Measurements from ENCODE around the gene PERM1. TPM values are rescaled to one million over a fixed set of nuclear protein-coding genes. Genes with fewer than 3 reads are reported as not detected.

PERM1 gene
- total RNA-seq, 2 experiments from 2014 or later = not detected

DNA sequence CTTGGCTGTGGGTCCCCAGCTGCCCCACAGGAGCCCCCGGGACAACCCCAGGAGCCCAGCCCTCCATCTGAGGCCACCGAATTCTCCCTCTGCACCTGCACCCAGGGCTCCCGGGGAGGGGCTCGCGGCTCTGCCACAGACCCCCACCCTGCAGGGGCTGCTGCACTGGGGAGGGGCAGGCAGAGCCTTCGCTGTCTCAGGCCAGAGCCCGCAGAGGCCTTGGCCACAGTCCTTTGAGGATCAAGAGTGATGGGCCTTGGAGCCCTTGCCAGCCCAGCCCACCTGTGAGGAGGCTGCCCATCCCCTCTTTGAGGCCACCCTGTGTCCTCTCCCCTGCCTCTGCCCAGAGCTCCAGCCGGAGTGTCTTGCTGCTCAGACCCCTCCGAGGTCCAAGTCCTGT, 6.5 kb downstream of the PERM1 start:
- no peaks in the 10 kb centered on the region for H3K9me3 Mint-ChIP-seq (ENCODE audit: low read depth)

DNA sequence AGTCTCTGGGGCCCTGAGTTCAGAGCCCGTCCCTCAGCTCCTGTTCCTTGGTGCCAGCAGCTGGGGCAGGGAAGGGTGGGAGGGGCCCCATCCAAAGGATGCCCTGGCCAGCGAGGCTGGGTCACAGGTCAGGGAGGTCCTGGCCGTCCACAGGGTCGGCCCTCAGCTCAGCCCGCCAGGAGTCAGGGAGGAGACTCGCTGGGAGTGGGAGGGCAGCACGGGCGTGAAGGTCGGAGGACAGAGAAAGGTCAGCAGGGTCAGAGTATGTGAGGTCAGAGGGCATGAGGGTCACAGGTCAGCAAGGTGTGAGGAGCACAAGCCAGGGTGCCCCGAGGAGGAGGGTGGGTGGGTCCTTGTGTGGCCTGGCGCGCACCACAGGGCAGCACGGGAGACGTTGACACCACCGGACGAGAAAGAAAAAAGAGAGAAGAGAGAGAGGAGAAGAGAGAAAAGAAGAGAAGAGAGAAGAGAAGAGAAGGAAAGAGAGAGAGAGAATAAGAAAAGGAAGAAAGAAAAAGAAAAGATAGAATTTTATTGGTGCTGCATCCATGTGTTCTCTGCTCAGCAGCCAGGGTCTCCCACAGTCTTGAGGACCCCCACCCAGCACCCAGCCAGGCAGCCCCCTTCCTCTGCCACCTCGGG, 7.1 kb downstream of the PERM1 start:
- Mint-ChIP-seq H3K27me3 (peaks cover 8% of the 10 kb centered on the region), H3K4me1 (peaks cover 6% of the 10 kb centered on the region), H3K36me3 (ENCODE audit: low read depth) (no peaks in the 10 kb centered on the region), H3K9me3 (ENCODE audit: low read depth) (no peaks in the 10 kb centered on the region), H3K27ac (no peak overlapping the region), H3K4me3 (no peak overlapping the region)
- CTCF ChIA-PET = interaction anchor here (1.4 to 1.9 kb wide), 4 partner anchors 28 to 116 kb away, joined by 3 to 10 read pairs (median 5); no protein-coding TSS in a partner anchor
- DNase-seq = no peak
- POLR2A ChIA-PET = no interaction called here
- ATAC-seq = no peak
- intact Hi-C loops (cut with DNase I, micrococcal nuclease) = no loop called here

More for the DNA sequence above, 6.5 kb downstream of the PERM1 start:
- peaks cover 8% of the 10 kb centered on the region for H3K27me3 Mint-ChIP-seq
- no peak overlapping the region for H3K4me3 Mint-ChIP-seq
- intact Hi-C loops (cut with DNase I, micrococcal nuclease) = no loop called here
- POLR2A ChIA-PET = no interaction called here
- peaks cover 6% of the 10 kb centered on the region for H3K4me1 Mint-ChIP-seq
- CTCF ChIA-PET = interaction anchor here (1.3 to 1.9 kb wide), 5 partner anchors 10 to 117 kb away, joined by 3 to 10 read pairs (median 6); no protein-coding TSS in a partner anchor
- ATAC-seq (no peak), DNase-seq (no peak)
- no peaks in the 10 kb centered on the region for H3K36me3 Mint-ChIP-seq (ENCODE audit: low read depth)
- H3K27ac Mint-ChIP-seq = no peak overlapping the region

- H3K27ac Mint-ChIP-seq = no peak overlapping the region
- H3K4me1 Mint-ChIP-seq = peaks cover 6% of the 10 kb centered on the region
- H3K4me3 Mint-ChIP-seq = no peak overlapping the region
- intact Hi-C loops (cut with DNase I, micrococcal nuclease) = no loop called here
- ChIA-PET POLR2A (no interaction called here), CTCF (no interaction called here)
- peaks cover 13% of the 10 kb centered on the region for H3K27me3 Mint-ChIP-seq
- H3K9me3 Mint-ChIP-seq (ENCODE audit: low read depth) = no peaks in the 10 kb centered on the region
- ATAC-seq = no peak
- H3K36me3 Mint-ChIP-seq (ENCODE audit: low read depth) = no peaks in the 10 kb centered on the region
- DNase-seq = no peak
These were observed 7.6 kb downstream of the PERM1 start for GRCh38 chr1:974293-974640.

- peaks cover 6% of the 10 kb centered on the region for H3K4me1 Mint-ChIP-seq
- ChIA-PET CTCF (no interaction called here), POLR2A (no interaction called here)
- no peaks in the 10 kb centered on the region for H3K9me3 Mint-ChIP-seq (ENCODE audit: low read depth)
- no peak overlapping the region for H3K4me3 Mint-ChIP-seq
- H3K27me3 Mint-ChIP-seq = peaks cover 16% of the 10 kb centered on the region
- intact Hi-C loops (cut with DNase I, micrococcal nuclease) = no loop called here
- ATAC-seq (no peak), DNase-seq (no peak)
- no peak overlapping the region for H3K27ac Mint-ChIP-seq
- H3K36me3 Mint-ChIP-seq (ENCODE audit: low read depth) = no peaks in the 10 kb centered on the region
These were observed 8.2 kb downstream of the PERM1 start for GRCh38 chr1:973459-974292.

GRCh38 chr1:972726-973458, 9.0 kb downstream of the PERM1 start:
- intact Hi-C loops (cut with DNase I, micrococcal nuclease) = no loop called here
- Mint-ChIP-seq H3K4me1 (peaks cover 3% of the 10 kb centered on the region), H3K9me3 (ENCODE audit: low read depth) (no peaks in the 10 kb centered on the region), H3K27ac (no peak overlapping the region), H3K27me3 (peaks cover 17% of the 10 kb centered on the region), H3K36me3 (ENCODE audit: low read depth) (no peaks in the 10 kb centered on the region), H3K4me3 (no peak overlapping the region)
- ATAC-seq (no peak), DNase-seq (no peak)
- ChIA-PET POLR2A (no interaction called here), CTCF (no interaction called here)

GRCh38 chr1:971751-972506, 10.0 kb downstream of the PERM1 start:
- Mint-ChIP-seq H3K36me3 (ENCODE audit: low read depth) (no peaks in the 10 kb centered on the region), H3K4me3 (no peak overlapping the region), H3K9me3 (ENCODE audit: low read depth) (no peaks in the 10 kb centered on the region), H3K4me1 (peaks cover 3% of the 10 kb centered on the region), H3K27me3 (peaks cover 17% of the 10 kb centered on the region), H3K27ac (no peak overlapping the region)
- ChIA-PET CTCF (no interaction called here), POLR2A (no interaction called here)
- DNase-seq (no peak), ATAC-seq (no peak)
- intact Hi-C loops (cut with DNase I, micrococcal nuclease) = no loop called here

DNA sequence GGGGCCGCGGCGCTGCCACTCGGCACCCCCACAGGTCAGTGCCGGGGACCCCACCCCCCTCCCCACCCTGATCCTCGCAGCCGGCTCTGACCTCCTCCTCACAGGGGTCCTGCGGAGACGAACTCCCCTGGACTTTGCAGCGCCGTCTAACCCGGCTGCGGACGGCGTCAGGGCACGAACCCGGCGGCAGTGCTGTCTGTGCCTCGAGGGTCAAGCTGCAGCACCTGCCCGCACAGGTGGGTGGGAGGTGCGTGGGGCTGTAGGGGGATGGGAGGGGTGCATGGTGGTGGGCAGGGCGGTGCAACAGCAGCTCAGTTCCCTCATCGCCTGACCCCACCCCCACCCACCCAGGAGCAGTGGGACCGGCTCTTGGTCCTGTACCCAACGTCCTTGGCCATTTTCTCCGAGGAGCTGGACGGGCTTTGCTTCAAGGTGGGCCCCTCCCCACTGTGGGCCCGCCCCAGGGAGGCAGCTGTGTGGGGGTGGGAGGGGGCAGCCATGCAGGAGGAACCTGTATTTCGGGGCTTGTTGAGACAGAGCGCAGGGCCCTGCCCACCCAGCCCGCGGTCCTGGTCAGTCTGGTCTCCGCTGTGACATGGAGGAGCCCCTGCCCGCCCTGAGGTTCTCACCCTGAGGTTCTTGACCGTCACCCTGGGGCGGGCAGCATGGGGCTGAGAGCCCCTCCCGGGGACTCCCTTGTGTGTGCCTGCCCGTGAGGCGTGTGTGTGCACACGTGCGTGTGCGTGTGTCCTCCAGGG, 10.7 kb downstream of the PERM1 start:
- POLR2A ChIA-PET = no interaction called here
- intact Hi-C loops (cut with DNase I, micrococcal nuclease) = no loop called here
- Mint-ChIP-seq H3K4me1 (peaks cover 3% of the 10 kb centered on the region), H3K4me3 (no peak overlapping the region), H3K36me3 (ENCODE audit: low read depth) (no peaks in the 10 kb centered on the region), H3K27ac (no peak overlapping the region), H3K27me3 (peaks cover 17% of the 10 kb centered on the region), H3K9me3 (ENCODE audit: low read depth) (no peaks in the 10 kb centered on the region)
- no peak for ATAC-seq
- CTCF ChIA-PET = no interaction called here
- DNase-seq = no peak

GRCh38 chr1:970242-970972, 11.5 kb downstream of the PERM1 start:
- CTCF ChIA-PET = no interaction called here
- Mint-ChIP-seq H3K36me3 (ENCODE audit: low read depth) (no peaks in the 10 kb centered on the region), H3K4me3 (no peak overlapping the region), H3K27me3 (peaks cover 12% of the 10 kb centered on the region), H3K9me3 (ENCODE audit: low read depth) (no peaks in the 10 kb centered on the region), H3K4me1 (peaks cover 5% of the 10 kb centered on the region), H3K27ac (no peak overlapping the region)
- no peak for ATAC-seq
- DNase-seq = no peak
- intact Hi-C loops (cut with DNase I, micrococcal nuclease) = no loop called here
- POLR2A ChIA-PET = no interaction called here

DNA sequence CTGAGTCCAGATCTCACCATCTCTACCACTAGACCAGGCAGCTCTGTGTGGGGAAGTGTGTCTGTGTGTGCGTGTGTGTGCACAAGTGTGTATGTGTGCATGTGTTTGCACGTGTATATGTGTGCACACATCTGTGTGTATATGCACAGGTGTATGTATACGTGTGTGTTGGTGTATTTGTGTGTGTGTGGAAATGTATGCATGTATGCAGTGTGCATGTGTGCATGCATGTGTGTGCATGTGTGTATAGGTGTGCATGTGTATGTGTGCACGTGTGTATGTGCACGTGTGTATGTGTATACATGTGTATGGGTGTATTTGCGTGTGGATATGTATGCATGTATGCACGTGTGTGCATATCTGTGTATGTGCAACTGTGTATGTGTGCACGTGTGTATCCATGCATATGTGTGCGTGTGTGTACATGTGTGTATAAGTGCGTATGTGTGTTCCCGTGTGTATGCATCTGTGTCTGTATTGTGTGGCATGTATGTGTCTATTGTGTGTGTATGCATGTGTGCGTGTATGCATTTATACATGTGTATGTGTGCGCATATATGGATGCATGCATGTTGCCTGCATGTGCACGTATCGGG, 12.5 kb downstream of the PERM1 start:
- H3K4me3 Mint-ChIP-seq = no peak overlapping the region
- H3K4me1 Mint-ChIP-seq = peaks cover 5% of the 10 kb centered on the region
- ChIA-PET POLR2A (no interaction called here), CTCF (no interaction called here)
- H3K36me3 Mint-ChIP-seq (ENCODE audit: low read depth) = no peaks in the 10 kb centered on the region
- no peak overlapping the region for H3K27ac Mint-ChIP-seq
- DNase-seq = no peak
- no peak for ATAC-seq
- intact Hi-C loops (cut with DNase I, micrococcal nuclease) = loop anchor here in 1 of 2 experiments (10.0 kb wide), 1 partner anchor 55 kb away; the partner anchor contains the start of gene AGRN
- H3K9me3 Mint-ChIP-seq (ENCODE audit: low read depth) = no peaks in the 10 kb centered on the region
- peaks cover 12% of the 10 kb centered on the region for H3K27me3 Mint-ChIP-seq
